PFSK-1 (cell line): ENCODE data around the gene ORM1.

Source experiments
- POLR2AphosphoS5 ChIP-seq: IDR thresholded peaks from 2 replicates; pipeline ENCODE4 v1.6.1; 2012; ENCODE audit warnings: low read depth, mild to moderate bottlenecking, control low read depth, low read length, moderate library complexity
- REST ChIP-seq, 2 experiments: IDR thresholded peaks; 2 replicates each; pipeline versions ENCODE4 v1.6.1 to v1.8.0; 2011 to 2012; ENCODE audit warnings: low read depth in 2 of 2, low read length in 2 of 2, control low read depth in 1 of 2, inconsistent platforms in 1 of 2, mild to moderate bottlenecking in 1 of 2, moderate library complexity in 1 of 2; ENCODE audit not compliant: insufficient read depth in 1 of 2
- SIN3A ChIP-seq: IDR thresholded peaks from 2 replicates; pipeline ENCODE4 v1.6.1; 2012; ENCODE audit warnings: mild to moderate bottlenecking, low read length, moderate library complexity, borderline replicate concordance; ENCODE audit not compliant: insufficient read depth

- TF ChIP-seq SIN3A (no peak), POLR2AphosphoS5 (no peak), REST (IDR thresholded peaks at IDR 0.05; ENCODE audit: insufficient read depth in 1 of 2, low read depth in 2 of 2, low read length in 2 of 2) (no peak)
Measured at GRCh38 chr9:114373960-114374730, 51.2 kb downstream of the ORM1 start.
